WTC11 (cell line): ENCODE data around the gene VTN. TPM values are rescaled to one million over a fixed set of nuclear protein-coding genes. Genes with fewer than 3 reads are reported as not detected.
A peak's percentile ranks its signal among the peaks of the same experiment; 100 is the strongest.

Experiments used
- ATAC-seq: fragments of 200-7000 bp; cut with Tn5 transposase; 2 replicates; pipeline ENCODE4 v1.10.0; 2021; ENCODE audit warnings: mild to moderate bottlenecking, moderate library complexity
- CTCF ChIA-PET: fragments of 300-600 bp; sonication (Branson Sonifier 250); formaldehyde crosslinking; loops from one replicate; lab custom pipeline; 2021; ENCODE audit warnings: antibody characterized with exemption; lab: Charles Lee
- POLR2A ChIA-PET: fragments of 350-600 bp; sonication (Branson Sonifier 250); formaldehyde crosslinking; loops from one replicate; lab custom pipeline; 2021; ENCODE audit warnings: antibody characterized with exemption; lab: Charles Lee
- DNase-seq: peaks from one replicate; pipeline ENCODE4 v3.0.0; 2021; ENCODE audit warnings: low spot score
- H3K27ac Mint-ChIP-seq: 2 replicates; pipeline ENCODE4 v1.8.0; 2021; ENCODE audit warnings: mixed read lengths
- H3K27me3 Mint-ChIP-seq: 2 replicates; pipeline ENCODE4 v1.8.0; 2021; ENCODE audit warnings: low read depth, mild to moderate bottlenecking, moderate library complexity, mixed read lengths
- H3K36me3 Mint-ChIP-seq: 2 replicates; pipeline ENCODE4 v1.8.0; 2021; ENCODE audit warnings: mixed read lengths
- H3K4me1 Mint-ChIP-seq: 2 replicates; pipeline ENCODE4 v1.8.0; 2022; ENCODE audit warnings: mixed read lengths
- H3K4me3 Mint-ChIP-seq: 2 replicates; pipeline ENCODE4 v1.8.0; 2021; ENCODE audit warnings: mild to moderate bottlenecking, moderate library complexity, mixed read lengths
- H3K9me3 Mint-ChIP-seq: 2 replicates; pipeline ENCODE4 v1.8.0; 2021; ENCODE audit warnings: mixed read lengths
- ATF1 ChIP-seq: sonication (generic); formaldehyde crosslinking; IDR thresholded peaks from 2 replicates; pipeline ENCODE4 v1.8.1; 2023; ENCODE audit warnings: mild to moderate bottlenecking, moderate library complexity, missing genetic modification reagents
- CBFB ChIP-seq: sonication (generic); formaldehyde crosslinking; IDR thresholded peaks from 2 replicates; pipeline ENCODE4 v1.8.1; 2022; ENCODE audit warnings: mild to moderate bottlenecking, low read depth, missing genetic modification reagents
- CREB1 ChIP-seq: sonication (generic); formaldehyde crosslinking; IDR thresholded peaks from 2 replicates; pipeline ENCODE4 v1.8.0; 2023; ENCODE audit warnings: mild to moderate bottlenecking, missing genetic modification reagents
- CREM ChIP-seq: sonication (generic); formaldehyde crosslinking; IDR thresholded peaks from 2 replicates; pipeline ENCODE4 v1.8.1; 2022; ENCODE audit warnings: mild to moderate bottlenecking, missing genetic modification reagents, moderate library complexity
- EMX1 ChIP-seq: fragments of 250-450 bp; sonication (Bioruptor Pico); IDR thresholded peaks from 2 replicates; pipeline ENCODE4 v1.8.0; 2021; ENCODE audit warnings: mild to moderate bottlenecking
- GABPB1 ChIP-seq: sonication (generic); formaldehyde crosslinking; IDR thresholded peaks from 2 replicates; pipeline ENCODE4 v1.8.1; 2023; ENCODE audit warnings: mild to moderate bottlenecking, missing genetic modification reagents
- GRHL2 ChIP-seq: fragments of 250-450 bp; sonication (Bioruptor Pico); IDR thresholded peaks from 2 replicates; pipeline ENCODE4 v1.8.0; 2022; ENCODE audit warnings: mild to moderate bottlenecking, moderate library complexity; ENCODE audit not compliant: insufficient replicate concordance, severe bottlenecking
- GTF2I ChIP-seq: fragments of 250-450 bp; sonication (Bioruptor Pico); conservative IDR thresholded peaks from 2 replicates; pipeline ENCODE4 v1.4.0; 2021; ENCODE audit warnings: mild to moderate bottlenecking
- HMGA2 ChIP-seq: fragments of 250-450 bp; sonication (Bioruptor Pico); IDR thresholded peaks from 2 replicates; pipeline ENCODE4 v1.4.0; 2021; ENCODE audit warnings: mild to moderate bottlenecking, moderate library complexity
- JUN ChIP-seq: sonication (generic); formaldehyde crosslinking; IDR thresholded peaks from 2 replicates; pipeline ENCODE4 v1.8.0; 2023; ENCODE audit warnings: mild to moderate bottlenecking, missing genetic modification reagents
- KAT7 ChIP-seq: sonication (generic); formaldehyde crosslinking; IDR thresholded peaks from 2 replicates; pipeline ENCODE4 v1.8.1; 2023; ENCODE audit warnings: missing genetic modification reagents, mild to moderate bottlenecking, borderline replicate concordance
- NR3C1 ChIP-seq: sonication (generic); formaldehyde crosslinking; conservative IDR thresholded peaks from 2 replicates; pipeline ENCODE4 v1.8.1; 2023; ENCODE audit warnings: low read depth, mild to moderate bottlenecking, missing genetic modification reagents
- RELA ChIP-seq: sonication (generic); formaldehyde crosslinking; IDR thresholded peaks from 2 replicates; pipeline ENCODE4 v1.8.1; 2022; ENCODE audit warnings: missing genetic modification reagents, mild to moderate bottlenecking, borderline replicate concordance
- SMAD3 ChIP-seq: sonication (generic); formaldehyde crosslinking; IDR thresholded peaks from 2 replicates; pipeline ENCODE4 v1.8.0; 2022; ENCODE audit warnings: missing genetic modification reagents, mild to moderate bottlenecking, borderline replicate concordance
- TCF7 ChIP-seq: sonication (generic); formaldehyde crosslinking; IDR thresholded peaks from 2 replicates; pipeline ENCODE4 v1.8.0; 2022; ENCODE audit warnings: mild to moderate bottlenecking, low read depth, missing genetic modification reagents, moderate library complexity
- TEAD1 ChIP-seq: sonication (generic); formaldehyde crosslinking; IDR thresholded peaks from 2 replicates; pipeline ENCODE4 v1.8.0; 2022; ENCODE audit warnings: mild to moderate bottlenecking, missing genetic modification reagents
- ZBTB21 ChIP-seq: sonication (generic); formaldehyde crosslinking; IDR thresholded peaks from 2 replicates; pipeline ENCODE4 v1.8.1; 2023; ENCODE audit warnings: mild to moderate bottlenecking, missing genetic modification reagents, borderline replicate concordance
- ZNF138 ChIP-seq: sonication (generic); formaldehyde crosslinking; conservative IDR thresholded peaks from 2 replicates; pipeline ENCODE4 v1.8.1; 2022; ENCODE audit warnings: mild to moderate bottlenecking, moderate library complexity, missing genetic modification reagents
- ZNF416 ChIP-seq: fragments of 250-450 bp; sonication (Bioruptor Pico); IDR thresholded peaks from 2 replicates; pipeline ENCODE4 v1.9.0; 2021; ENCODE audit warnings: mild to moderate bottlenecking, inconsistent platforms
- total RNA-seq: library from RNA; stranded (reverse); gene quantifications from 3 replicates; pipeline ENCODE4 v1.2.3, GENCODE V29; 2021
- TF ChIP-seq, protein P1 (sequence below): fragments of 200-600 bp; IDR thresholded peaks from 2 replicates; pipeline ENCODE4 v1.8.0; 2022; ENCODE audit warnings: antibody characterized with exemption
- TF ChIP-seq, protein P2 (sequence below): sonication (generic); formaldehyde crosslinking; IDR thresholded peaks from 2 replicates; pipeline ENCODE4 v1.8.1; 2023; ENCODE audit warnings: mild to moderate bottlenecking, missing genetic modification reagents, moderate library complexity
- TF ChIP-seq, protein P3 (sequence below): sonication (generic); formaldehyde crosslinking; IDR thresholded peaks from 2 replicates; pipeline ENCODE4 v1.8.1; 2022; ENCODE audit warnings: missing genetic modification reagents, borderline replicate concordance
- TF ChIP-seq, protein P4 (sequence below): fragments of 250-450 bp; sonication (Bioruptor Pico); IDR thresholded peaks from 2 replicates; pipeline ENCODE4 v2.1.2; 2022; ENCODE audit warnings: mild to moderate bottlenecking, moderate library complexity
- TF ChIP-seq, protein P5 (sequence below): sonication (generic); formaldehyde crosslinking; IDR thresholded peaks from 2 replicates; pipeline ENCODE4 v1.8.1; 2023; ENCODE audit warnings: mild to moderate bottlenecking, moderate library complexity, missing genetic modification reagents

Gene VTN
- total RNA-seq, 1 experiment from 2014 or later: 1.6 TPM

DNA sequence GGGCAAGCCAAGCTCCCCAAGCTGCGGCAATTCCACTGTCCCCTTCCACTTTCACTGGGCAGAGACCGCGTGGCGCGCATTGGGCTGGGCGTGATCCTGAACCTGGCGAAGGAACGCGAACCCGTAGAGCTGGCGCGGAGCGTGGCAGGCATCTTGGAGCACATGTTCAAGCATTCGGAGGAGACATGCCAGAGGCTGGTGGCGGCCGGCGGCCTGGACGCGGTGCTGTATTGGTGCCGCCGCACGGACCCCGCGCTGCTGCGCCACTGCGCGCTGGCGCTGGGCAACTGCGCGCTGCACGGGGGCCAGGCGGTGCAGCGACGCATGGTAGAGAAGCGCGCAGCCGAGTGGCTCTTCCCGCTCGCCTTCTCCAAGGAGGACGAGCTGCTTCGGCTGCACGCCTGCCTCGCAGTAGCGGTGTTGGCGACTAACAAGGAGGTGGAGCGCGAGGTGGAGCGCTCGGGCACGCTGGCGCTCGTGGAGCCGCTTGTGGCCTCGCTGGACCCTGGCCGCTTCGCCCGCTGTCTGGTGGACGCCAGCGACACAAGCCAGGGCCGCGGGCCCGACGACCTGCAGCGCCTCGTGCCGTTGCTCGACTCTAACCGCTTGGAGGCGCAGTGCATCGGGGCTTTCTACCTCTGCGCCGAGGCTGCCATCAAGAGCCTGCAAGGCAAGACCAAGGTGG, 11.2 kb upstream of the VTN start (continued):
- TF ChIP-seq, protein P1, sequence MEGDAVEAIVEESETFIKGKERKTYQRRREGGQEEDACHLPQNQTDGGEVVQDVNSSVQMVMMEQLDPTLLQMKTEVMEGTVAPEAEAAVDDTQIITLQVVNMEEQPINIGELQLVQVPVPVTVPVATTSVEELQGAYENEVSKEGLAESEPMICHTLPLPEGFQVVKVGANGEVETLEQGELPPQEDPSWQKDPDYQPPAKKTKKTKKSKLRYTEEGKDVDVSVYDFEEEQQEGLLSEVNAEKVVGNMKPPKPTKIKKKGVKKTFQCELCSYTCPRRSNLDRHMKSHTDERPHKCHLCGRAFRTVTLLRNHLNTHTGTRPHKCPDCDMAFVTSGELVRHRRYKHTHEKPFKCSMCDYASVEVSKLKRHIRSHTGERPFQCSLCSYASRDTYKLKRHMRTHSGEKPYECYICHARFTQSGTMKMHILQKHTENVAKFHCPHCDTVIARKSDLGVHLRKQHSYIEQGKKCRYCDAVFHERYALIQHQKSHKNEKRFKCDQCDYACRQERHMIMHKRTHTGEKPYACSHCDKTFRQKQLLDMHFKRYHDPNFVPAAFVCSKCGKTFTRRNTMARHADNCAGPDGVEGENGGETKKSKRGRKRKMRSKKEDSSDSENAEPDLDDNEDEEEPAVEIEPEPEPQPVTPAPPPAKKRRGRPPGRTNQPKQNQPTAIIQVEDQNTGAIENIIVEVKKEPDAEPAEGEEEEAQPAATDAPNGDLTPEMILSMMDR: peak; percentile 49; the same call in 1 of the 2 replicates
- TF ChIP-seq GTF2I: no peak
- TF ChIP-seq SMAD3 (CRISPR knock-in tag): peak; percentile 86
- TF ChIP-seq ZBTB21 (CRISPR knock-in tag): no peak
- TF ChIP-seq CBFB (CRISPR knock-in tag): no peak
- no peak for TF ChIP-seq EMX1 (CRISPR knock-in tag)
- TF ChIP-seq CREB1 (CRISPR knock-in tag): peak; percentile 54; the same call in 1 of the 2 replicates
- TF ChIP-seq KAT7 (CRISPR knock-in tag): 0 out of 2 replicates have a peak, but pooled peaks have one; percentile 78
- TF ChIP-seq RELA (CRISPR knock-in tag): no peak

DNA sequence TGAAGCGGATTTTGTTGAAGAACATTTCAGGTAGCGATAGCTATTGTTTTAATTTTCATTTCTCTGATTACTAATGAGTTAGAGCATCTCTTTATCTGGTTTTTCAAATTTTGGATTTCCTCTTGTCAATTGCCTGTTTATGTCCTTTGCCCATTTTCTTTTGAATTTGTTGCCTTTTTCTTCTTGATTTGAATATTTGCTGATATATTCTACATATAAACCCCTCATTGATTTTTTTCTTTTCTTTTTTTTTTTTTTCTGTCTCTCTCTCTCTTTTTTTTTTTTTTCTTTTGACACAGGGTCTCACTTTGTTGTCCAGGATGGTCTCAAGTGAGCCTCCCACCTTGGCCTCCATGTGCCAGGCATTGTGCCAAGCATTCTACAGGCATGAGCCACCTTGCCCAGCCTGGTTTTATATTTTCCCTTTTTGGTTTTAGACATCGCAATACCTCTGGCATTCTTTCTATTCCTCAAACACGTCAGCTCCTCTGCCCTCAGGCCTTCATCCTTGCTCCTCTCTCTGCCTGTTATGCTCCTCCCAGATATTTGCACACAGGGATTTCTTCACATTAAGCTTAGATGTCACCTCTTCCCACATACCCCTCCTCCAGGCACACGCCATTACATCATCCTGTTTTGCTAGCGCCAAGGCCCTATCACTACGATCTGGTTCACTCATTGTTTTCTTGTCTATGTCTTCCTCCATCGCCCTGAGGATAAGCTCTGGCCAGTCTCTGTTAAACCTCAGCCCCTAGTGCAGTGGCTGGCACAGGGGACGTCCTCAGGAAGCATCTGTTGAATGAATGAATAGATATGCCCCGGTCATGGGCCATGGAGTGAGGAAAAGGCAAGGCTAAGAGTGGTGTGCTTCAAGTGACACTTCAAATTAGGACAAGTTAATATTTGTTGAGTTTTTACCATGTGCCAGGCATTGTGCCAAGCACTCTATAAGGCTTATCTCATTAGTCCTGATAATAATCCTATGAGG, 10.0 kb upstream of the VTN start:
- ChIA-PET POLR2A (interaction anchor here (0.7 to 0.9 kb wide), 2 partner anchors 10 to 1304 kb away, joined by 7 read pairs; partner anchors contain the start of gene VTN), CTCF (interaction anchor here (0.6 to 6.9 kb wide), 5 partner anchors 25 to 164 kb away, joined by 3 to 63 read pairs (median 3); no protein-coding TSS in a partner anchor)
- H3K9me3 Mint-ChIP-seq: no peaks in the 10 kb centered on the region
- ATAC-seq: no peak
- no peak for DNase-seq
- peaks cover 2% of the 10 kb centered on the region; the same call in 1 of the 2 replicates for H3K36me3 Mint-ChIP-seq
- H3K27ac Mint-ChIP-seq: no peak overlapping the region
- H3K27me3 Mint-ChIP-seq: peaks cover 75% of the 10 kb centered on the region
- peaks cover 8% of the 10 kb centered on the region for H3K4me1 Mint-ChIP-seq
- TF ChIP-seq GABPB1 (CRISPR knock-in tag): peak; percentile 95
- TF ChIP-seq TEAD1 (CRISPR knock-in tag): no peak
- TF ChIP-seq, all 79 proteins: peak for 1
- no peak overlapping the region for H3K4me3 Mint-ChIP-seq

DNA sequence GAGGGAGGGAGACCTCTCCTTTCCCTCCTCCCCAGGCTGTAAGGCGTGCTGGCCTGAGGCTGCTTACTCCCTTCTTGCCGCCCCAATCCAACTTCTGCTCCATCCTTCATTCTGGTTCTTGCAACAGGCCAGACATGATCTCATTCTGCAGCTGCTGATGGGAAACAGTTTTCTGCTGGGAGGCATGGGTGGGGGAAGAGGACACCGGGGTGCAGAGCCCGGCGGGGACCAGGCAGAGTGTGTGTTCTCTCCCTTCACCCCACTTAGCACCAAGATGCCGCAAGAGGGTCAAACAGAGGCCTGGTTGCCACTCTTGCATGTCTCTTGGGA, 2.8 kb upstream of the VTN start:
- ATAC-seq (no peak), DNase-seq (no peak)
- Mint-ChIP-seq H3K36me3 (no peaks in the 10 kb centered on the region), H3K9me3 (no peaks in the 10 kb centered on the region), H3K4me3 (peak overlapping the region; percentile 58), H3K27me3 (peaks cover 46% of the 10 kb centered on the region), H3K27ac (no peak overlapping the region), H3K4me1 (peaks cover 21% of the 10 kb centered on the region)
- ChIA-PET POLR2A (interaction anchor here (1.4 kb wide), 1 partner anchor 37 kb away, joined by 3 read pairs; the partner anchor contains the start of genes IFT20 and TNFAIP1), CTCF (interaction anchor here (1.0 to 1.1 kb wide), 2 partner anchors 44 to 51 kb away, joined by 3 to 4 read pairs; no protein-coding TSS in a partner anchor)
- TF ChIP-seq HMGA2 (CRISPR knock-in tag): no peak
- TF ChIP-seq KAT7 (CRISPR knock-in tag): no peak
- no peak for TF ChIP-seq CREB1 (CRISPR knock-in tag)
- TF ChIP-seq NR3C1 (CRISPR knock-in tag): no peak
- TF ChIP-seq, protein P2, sequence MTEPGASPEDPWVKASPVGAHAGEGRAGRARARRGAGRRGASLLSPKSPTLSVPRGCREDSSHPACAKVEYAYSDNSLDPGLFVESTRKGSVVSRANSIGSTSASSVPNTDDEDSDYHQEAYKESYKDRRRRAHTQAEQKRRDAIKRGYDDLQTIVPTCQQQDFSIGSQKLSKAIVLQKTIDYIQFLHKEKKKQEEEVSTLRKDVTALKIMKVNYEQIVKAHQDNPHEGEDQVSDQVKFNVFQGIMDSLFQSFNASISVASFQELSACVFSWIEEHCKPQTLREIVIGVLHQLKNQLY: no peak
- TF ChIP-seq, protein P3, sequence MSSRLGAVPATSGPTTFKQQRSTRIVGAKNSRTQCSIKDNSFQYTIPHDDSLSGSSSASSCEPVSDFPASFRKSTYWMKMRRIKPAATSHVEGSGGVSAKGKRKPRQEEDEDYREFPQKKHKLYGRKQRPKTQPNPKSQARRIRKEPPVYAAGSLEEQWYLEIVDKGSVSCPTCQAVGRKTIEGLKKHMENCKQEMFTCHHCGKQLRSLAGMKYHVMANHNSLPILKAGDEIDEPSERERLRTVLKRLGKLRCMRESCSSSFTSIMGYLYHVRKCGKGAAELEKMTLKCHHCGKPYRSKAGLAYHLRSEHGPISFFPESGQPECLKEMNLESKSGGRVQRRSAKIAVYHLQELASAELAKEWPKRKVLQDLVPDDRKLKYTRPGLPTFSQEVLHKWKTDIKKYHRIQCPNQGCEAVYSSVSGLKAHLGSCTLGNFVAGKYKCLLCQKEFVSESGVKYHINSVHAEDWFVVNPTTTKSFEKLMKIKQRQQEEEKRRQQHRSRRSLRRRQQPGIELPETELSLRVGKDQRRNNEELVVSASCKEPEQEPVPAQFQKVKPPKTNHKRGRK (CRISPR knock-in tag): no peak
- TF ChIP-seq, protein P4, sequence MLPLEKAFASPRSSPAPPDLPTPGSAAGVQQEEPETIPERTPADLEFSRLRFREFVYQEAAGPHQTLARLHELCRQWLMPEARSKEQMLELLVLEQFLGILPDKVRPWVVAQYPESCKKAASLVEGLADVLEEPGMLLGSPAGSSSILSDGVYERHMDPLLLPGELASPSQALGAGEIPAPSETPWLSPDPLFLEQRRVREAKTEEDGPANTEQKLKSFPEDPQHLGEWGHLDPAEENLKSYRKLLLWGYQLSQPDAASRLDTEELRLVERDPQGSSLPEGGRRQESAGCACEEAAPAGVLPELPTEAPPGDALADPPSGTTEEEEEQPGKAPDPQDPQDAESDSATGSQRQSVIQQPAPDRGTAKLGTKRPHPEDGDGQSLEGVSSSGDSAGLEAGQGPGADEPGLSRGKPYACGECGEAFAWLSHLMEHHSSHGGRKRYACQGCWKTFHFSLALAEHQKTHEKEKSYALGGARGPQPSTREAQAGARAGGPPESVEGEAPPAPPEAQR (CRISPR knock-in tag): no peak
- no peak for TF ChIP-seq TCF7 (CRISPR knock-in tag)
- no peak for TF ChIP-seq ZNF138 (CRISPR knock-in tag)
- no peak for TF ChIP-seq ZNF416 (CRISPR knock-in tag)
- no peak for TF ChIP-seq GABPB1 (CRISPR knock-in tag)
- TF ChIP-seq ATF1 (CRISPR knock-in tag): no peak
- TF ChIP-seq, protein P5, sequence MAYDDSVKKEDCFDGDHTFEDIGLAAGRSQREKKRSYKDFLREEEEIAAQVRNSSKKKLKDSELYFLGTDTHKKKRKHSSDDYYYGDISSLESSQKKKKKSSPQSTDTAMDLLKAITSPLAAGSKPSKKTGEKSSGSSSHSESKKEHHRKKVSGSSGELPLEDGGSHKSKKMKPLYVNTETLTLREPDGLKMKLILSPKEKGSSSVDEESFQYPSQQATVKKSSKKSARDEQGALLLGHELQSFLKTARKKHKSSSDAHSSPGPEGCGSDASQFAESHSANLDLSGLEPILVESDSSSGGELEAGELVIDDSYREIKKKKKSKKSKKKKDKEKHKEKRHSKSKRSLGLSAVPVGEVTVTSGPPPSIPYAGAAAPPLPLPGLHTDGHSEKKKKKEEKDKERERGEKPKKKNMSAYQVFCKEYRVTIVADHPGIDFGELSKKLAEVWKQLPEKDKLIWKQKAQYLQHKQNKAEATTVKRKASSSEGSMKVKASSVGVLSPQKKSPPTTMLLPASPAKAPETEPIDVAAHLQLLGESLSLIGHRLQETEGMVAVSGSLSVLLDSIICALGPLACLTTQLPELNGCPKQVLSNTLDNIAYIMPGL: no peak
- no peak for TF ChIP-seq GRHL2 (CRISPR knock-in tag)
- no peak for TF ChIP-seq JUN (CRISPR knock-in tag)
- TF ChIP-seq CREM (CRISPR knock-in tag): no peak
